T47D (cell line): ENCODE results near the gene PRSS37.
A peak's percentile ranks its signal among the peaks of the same experiment; 100 is the strongest.

Experiments
- DNase-seq, 2 experiments: peaks; one replicate each; pipeline versions ENCODE4 v3.0.0 to v3.0.0-alpha.2; 2011 to 2012; ENCODE audit warnings: low read depth in 1 of 2, low spot score in 1 of 2
- JUND ChIP-seq: IDR thresholded peaks from 2 replicates; pipeline ENCODE4 v1.6.1; 2012; ENCODE audit warnings: low read depth
- in situ Hi-C: cut with HindIII; loops from 2 replicates; pipeline ENCODE4 v1.10.0; 2016; ENCODE audit warnings: low sequenced_read_pairs, low pct_unique_long_range_greater_than_20kb

Gene PRSS37, protein sequence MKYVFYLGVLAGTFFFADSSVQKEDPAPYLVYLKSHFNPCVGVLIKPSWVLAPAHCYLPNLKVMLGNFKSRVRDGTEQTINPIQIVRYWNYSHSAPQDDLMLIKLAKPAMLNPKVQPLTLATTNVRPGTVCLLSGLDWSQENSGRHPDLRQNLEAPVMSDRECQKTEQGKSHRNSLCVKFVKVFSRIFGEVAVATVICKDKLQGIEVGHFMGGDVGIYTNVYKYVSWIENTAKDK

DNA sequence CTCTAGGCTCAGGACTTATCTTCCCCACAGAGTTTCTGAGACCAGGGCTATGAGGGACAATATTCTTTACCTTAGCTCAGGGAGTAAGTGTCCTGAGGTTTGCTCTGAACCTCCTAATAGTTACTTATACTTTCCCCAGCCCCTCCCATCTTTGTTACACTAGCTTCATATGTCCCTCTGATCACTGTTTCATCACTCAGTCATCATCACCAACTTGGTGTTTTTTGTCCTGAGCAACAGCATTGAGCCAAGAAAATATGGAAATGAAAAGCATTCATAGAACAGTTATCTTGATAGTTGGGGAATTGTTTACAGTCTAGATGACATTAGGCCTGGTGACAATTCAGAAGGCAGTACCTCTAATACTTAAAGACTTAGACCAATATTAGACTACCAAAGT, at the start of gene PRSS37:
Gene PRSS37 (minus strand): TSS at position 101 of the 400 bp plus-strand sequence. CDS start 436 bp downstream, outside the sequence.
- in situ Hi-C loops: no loop called here
- TF ChIP-seq JUND: no peak
- no peak for DNase-seq

DNA sequence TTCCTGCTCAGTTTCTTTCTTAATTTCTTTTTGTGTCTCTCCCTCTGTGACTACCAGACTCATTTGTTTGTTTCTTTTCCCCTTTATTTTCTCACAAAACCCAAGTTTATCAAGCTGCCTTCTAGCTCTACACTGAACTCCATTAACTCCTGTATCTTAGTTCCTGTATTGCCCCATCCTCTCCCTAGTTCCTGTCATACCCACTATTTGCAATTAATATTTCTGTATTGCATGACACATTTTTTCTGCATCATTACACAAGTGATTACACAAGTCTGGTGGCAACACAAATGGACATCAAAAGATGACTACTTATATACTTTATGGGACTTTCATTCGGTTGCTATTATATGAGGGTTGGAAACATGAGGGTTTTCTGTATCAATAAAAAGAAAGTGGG, 48.0 kb upstream of the PRSS37 start:
- no peak for TF ChIP-seq JUND
- in situ Hi-C loops: no loop called here
- DNase-seq: no peak

DNA sequence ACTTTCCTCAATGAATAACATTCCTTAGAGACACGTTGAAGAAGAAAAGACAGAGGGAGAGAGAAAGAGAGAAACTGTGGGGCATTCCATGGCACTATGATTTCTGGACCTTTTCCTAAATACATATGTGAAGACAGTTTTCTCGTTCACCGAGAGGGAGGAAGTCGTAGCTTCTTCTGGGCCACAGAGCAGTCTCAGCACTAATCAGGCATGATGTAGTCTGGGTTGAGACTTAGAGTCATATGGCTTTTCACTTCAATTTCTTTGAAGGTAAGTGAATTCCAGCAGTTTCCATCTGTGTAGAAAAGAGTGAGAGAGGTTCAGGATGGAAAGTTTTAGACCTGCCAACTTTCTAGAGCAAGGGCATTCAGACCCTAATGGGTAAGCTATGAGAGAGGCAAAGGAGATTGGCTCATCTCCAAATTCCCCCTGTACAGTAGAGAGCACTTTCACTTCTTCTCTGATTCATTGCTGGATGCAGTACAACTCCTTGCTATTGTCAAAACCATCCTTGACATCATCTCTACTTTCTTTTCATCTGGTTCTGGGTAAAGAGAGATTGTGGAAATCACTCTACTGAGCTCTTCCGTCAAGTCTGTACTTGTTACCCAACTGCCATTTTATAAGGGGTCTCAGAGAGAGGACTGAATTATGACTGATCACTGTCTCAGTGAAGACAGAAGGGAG, 43.4 kb upstream of the PRSS37 start:
- in situ Hi-C loops: no loop called here
- TF ChIP-seq JUND: no peak
- no peak for DNase-seq

DNA sequence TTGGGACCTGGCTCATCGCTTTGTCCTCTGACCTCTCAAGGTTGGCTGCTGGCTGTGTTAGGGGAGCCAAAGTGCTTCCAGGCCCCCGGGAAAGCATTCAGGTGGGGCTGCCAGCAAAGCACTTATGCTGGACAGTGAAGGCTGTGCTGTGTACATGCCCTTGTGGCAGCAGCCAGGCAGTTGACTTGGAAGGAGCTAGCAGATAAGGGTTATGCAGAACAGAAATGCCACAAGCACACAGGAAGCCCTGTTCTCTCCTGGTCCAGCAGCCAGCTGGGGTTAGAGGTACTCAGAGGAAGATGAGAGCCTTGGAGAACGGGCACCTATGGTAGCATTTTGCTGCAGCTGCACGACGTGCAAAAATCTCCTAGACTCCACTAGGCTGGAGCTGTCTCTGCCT, 39.7 kb upstream of the PRSS37 start:
- in situ Hi-C loops: no loop called here
- no peak for DNase-seq
- no peak for TF ChIP-seq JUND

DNA sequence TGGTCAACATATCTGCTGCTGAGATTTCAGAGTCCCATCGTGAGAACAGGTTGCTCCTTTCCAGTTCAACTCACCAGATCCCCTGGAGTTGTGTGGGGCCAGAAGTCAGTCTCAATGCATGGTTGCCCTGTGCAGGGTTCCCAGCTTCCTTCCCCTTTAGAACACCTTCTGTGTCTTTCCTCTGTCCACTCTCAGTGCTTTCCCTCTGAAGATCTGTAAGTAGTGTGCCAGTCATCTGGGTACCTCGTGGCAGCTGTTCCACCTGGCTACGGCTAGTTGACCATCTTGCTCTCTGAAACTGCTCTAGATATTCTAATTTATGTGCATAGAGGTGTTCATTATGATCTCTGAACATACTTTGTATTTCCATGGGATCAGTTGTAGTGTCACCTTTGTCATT, 36.1 kb upstream of the PRSS37 start:
- DNase-seq: no peak
- no peak for TF ChIP-seq JUND
- in situ Hi-C loops: no loop called here

DNA sequence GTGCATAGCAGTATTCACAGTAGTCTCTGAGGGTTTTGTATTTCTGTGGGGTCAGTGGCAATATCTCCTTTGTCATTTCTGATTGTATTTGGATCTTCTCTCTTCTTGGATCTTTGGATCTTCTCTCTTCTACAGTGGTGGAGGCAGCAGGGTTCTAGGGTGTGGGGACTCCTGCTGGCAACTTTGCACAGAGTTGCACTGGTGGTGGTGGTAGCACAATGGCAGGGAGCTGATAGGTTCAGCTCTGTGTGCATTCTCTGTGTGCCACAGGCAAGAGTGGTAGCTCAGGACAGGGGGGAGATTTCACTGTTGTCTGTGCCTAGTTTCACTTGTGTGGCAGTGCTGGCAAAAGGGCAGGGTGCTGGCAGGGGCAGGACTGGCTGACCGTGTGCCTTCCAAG, 35.1 kb upstream of the PRSS37 start:
- no peak for TF ChIP-seq JUND
- no peak for DNase-seq
- in situ Hi-C loops: no loop called here

DNA sequence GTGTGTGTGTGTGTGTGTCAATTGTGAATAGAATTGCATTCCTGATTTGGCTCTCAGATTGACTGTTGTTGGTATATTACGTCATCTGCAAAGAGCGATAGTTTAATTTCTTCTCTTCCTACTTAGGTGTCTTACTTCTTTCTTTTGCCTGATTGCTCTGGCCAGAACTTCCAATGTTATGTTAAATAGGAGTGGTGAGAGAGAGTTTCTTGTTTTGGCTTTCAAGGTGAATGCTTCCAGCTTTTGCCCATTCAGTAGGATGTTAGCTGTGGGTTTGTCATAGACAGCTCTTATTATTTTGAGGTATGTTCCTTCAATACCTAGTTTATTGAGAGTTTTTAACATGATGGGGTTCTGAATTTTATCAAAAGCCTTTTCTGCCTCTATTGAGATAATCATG, 34.2 kb upstream of the PRSS37 start:
- in situ Hi-C loops: no loop called here
- DNase-seq: no peak
- TF ChIP-seq JUND: no peak

DNA sequence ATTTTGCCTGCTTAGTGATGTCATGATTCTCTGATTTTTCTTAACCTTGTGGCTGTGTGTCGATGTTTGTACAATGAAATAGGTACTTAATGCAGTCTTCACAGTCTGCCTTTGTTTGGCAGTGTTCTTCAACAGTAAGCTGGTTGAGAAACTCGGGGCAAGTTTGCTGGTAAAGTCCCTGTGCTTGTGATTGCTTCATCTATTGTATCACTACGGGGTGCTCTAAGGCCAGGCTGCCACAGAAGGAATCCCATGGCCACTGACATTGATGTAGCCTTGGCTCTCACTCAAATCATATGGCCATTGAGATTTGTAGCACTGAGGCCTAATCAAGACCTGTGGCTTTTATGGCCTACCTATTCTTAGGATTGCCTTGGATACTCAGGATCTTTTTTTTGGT, 33.5 kb upstream of the PRSS37 start:
- TF ChIP-seq JUND: no peak
- DNase-seq: no peak
- in situ Hi-C loops: no loop called here

DNA sequence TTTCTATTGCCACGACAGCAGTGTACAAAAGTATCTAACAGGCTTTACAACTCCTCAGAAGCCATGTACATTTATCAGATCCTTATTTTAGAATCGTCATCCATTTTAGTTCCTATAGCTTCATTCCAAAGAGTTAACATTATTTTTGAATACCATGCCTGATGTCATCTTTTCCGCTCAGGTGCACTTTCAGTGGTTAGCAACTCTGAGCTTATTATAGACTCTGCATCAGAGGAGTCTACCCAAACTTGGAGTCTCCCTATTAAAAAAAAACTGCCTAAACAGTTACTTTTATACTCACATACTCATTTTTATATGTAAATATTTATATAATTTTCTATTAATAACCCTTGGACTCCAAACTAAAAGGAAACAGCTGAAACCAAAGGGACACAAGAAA, 31.6 kb upstream of the PRSS37 start:
- DNase-seq: no peak
- TF ChIP-seq JUND: no peak
- in situ Hi-C loops: no loop called here

DNA sequence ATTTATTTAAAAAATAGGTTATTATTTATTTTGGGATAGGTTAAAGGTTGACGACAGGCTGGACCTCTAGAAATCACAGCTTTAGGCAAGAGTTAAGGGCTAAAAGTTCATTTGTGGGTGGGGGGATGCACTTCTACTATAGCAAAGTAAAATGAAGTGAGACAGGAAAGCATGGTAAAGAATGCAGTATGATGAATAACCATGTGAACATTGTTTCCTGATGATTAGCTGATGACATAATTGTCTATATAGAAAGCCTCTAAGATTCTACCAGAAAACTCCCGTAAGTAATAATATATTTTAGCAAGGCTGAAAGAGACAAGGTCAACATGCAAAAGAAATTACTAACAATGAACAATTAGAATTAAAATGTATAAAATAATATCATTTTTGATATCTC, 25.7 kb upstream of the PRSS37 start:
- TF ChIP-seq JUND: no peak
- in situ Hi-C loops: no loop called here
- DNase-seq: no peak

DNA sequence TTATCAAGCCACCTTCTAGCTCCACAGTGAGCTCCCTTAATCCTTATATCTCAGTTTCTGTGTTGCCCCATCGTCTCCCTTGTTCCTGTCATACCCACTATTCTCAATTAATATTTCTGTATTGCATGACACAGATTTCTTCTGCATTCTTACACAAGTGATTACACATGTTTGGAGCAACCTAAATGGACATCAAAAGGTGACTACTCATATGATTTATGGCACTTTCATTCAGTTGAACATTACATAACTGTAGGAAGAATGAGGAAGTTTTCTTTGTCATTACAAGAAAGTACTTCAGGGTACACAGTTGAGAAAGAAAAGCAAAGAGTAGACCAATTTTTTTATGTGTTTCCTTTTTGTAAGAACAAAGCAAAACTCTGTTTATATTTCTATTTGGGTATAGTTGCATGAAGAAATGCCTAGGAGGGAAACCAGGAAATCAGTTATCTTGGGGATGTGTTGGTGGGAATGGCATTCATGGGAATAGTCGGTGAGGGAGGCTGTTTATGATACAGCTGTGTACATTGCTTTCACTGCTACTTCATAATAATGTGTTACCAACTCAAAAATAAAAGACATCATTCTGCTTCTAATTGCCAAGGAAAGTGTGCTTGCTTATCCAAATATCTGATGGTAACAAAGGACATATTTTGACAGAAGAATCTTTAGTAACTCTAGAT, 23.6 kb upstream of the PRSS37 start:
- no peak for TF ChIP-seq JUND
- peak in 1 of 2 experiments; percentile 4 for DNase-seq
- in situ Hi-C loops: no loop called here

DNA sequence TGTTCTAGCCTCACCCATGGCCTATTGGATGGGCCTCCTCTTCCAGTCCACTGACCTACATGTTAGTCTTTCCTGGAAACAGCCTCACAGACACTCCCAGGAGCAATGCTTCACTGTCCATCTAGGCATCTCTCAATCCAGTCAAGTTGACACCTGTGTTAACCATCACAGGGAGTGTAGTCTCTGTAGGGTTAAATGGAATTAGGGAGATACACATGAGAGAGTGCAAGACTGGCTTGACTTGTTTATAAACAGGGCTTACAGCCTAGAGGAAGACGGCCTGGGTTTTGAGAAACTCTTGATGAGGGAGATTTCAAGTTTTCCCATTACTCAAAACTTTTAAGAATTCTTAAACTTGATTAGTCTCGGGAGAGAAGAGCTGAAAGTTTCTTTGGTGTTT, 18.9 kb upstream of the PRSS37 start:
- no peak for DNase-seq
- no peak for TF ChIP-seq JUND
- in situ Hi-C loops: no loop called here

DNA sequence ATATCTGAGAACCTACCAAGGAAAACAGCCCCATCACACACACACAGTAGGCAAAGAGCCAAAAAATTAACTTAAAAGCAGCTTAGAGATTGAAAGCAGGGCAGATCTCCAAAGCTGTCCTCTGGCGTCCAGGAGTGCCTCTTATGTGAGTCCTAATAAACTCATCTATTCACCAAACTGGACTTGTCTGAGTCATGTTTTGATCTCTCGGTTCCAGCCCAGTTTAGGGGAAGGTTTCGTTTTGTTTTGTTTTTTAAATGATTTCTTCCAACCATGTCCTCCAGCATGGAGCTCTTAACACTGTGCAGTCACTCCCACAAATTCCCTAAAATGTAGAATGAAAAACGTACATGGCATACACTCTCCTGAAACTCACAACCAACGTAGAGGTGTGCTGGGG, 6.7 kb upstream of the PRSS37 start:
- no peak for DNase-seq
- no peak for TF ChIP-seq JUND
- in situ Hi-C loops: no loop called here

DNA sequence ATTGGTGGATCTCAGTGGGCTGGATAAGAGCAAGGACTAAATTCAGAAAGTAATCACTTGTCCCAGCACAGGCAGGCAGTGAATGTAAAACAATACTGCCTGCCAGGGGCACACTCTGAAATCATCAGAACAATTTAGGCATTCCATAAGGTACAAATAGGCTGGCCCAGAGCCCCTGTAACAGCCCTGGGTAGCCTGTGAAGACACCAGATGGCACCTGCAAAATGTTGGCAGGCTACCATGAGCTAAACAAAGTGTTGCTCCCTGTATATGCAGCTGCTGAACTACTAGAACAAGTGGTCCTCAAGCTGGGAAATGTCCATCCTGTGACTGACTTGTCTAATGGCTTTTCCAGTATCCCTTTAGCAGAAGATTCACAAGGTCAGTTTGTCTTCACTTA, 3.0 kb upstream of the PRSS37 start:
- in situ Hi-C loops: no loop called here
- TF ChIP-seq JUND: no peak
- DNase-seq: no peak
